ENCODE data around the gene RAC3. TPM values are rescaled to one million over a fixed set of nuclear protein-coding genes. Genes with fewer than 3 reads are reported as not detected.

The RAC3 gene
- total RNA-seq, 1 donor: 1.8 TPM

- Histone ChIP-seq H4K20me1 (ENCODE audit: insufficient read depth, low read length) (peaks cover 2% of the 10 kb centered on the region), H3K27me3 (ENCODE audit: insufficient read depth, low read length) (no peaks in the 10 kb centered on the region), H3K9me3 (ENCODE audit: low read depth, low read length) (no peaks in the 10 kb centered on the region), H2AFZ (ENCODE audit: low read length) (no peak overlapping the region), H3K4me2 (ENCODE audit: insufficient read depth, low read length) (no peak overlapping the region), H3K27ac (ENCODE audit: low read depth, low read length) (no peak overlapping the region), H3K79me2 (ENCODE audit: insufficient read depth, low read length) (no peaks in the 10 kb centered on the region), H3K36me3 (ENCODE audit: insufficient read depth, low read length) (no peaks in the 10 kb centered on the region), H3K4me3 (ENCODE audit: insufficient read depth, low read length) (no peak overlapping the region), H3K4me1 (ENCODE audit: insufficient read depth, low read length) (peaks cover 12% of the 10 kb centered on the region)
- TF ChIP-seq CTCF (IDR thresholded peaks at IDR 0.05; ENCODE audit: extremely low read depth, low read depth, low read length): no peak
- DNase-seq (ENCODE audit: insufficient read length, low spot score, missing footprints): no peak
These were observed 19.2 kb upstream of the RAC3 start for GRCh38 chr17:82012261-82012639.

GRCh38 chr17:82012640-82013295, 18.7 kb upstream of the RAC3 start:
- Histone ChIP-seq H3K4me1 (ENCODE audit: insufficient read depth, low read length) (peaks cover 7% of the 10 kb centered on the region), H3K9me3 (ENCODE audit: low read depth, low read length) (no peaks in the 10 kb centered on the region), H3K27ac (ENCODE audit: low read depth, low read length) (no peak overlapping the region), H4K20me1 (ENCODE audit: insufficient read depth, low read length) (peaks cover 2% of the 10 kb centered on the region), H3K4me3 (ENCODE audit: insufficient read depth, low read length) (no peak overlapping the region), H3K4me2 (ENCODE audit: insufficient read depth, low read length) (no peak overlapping the region), H3K36me3 (ENCODE audit: insufficient read depth, low read length) (no peaks in the 10 kb centered on the region), H2AFZ (ENCODE audit: low read length) (no peak overlapping the region), H3K79me2 (ENCODE audit: insufficient read depth, low read length) (no peaks in the 10 kb centered on the region), H3K27me3 (ENCODE audit: insufficient read depth, low read length) (no peaks in the 10 kb centered on the region)
- no peak for DNase-seq (ENCODE audit: insufficient read length, low spot score, missing footprints)
- no peak for TF ChIP-seq CTCF (IDR thresholded peaks at IDR 0.05; ENCODE audit: extremely low read depth, low read depth, low read length)

GRCh38 chr17:82013341-82013740, 18.1 kb upstream of the RAC3 start:
- Histone ChIP-seq H3K27ac (ENCODE audit: low read depth, low read length) (no peak overlapping the region), H2AFZ (ENCODE audit: low read length) (no peak overlapping the region), H4K20me1 (ENCODE audit: insufficient read depth, low read length) (peaks cover 2% of the 10 kb centered on the region), H3K4me2 (ENCODE audit: insufficient read depth, low read length) (no peak overlapping the region), H3K36me3 (ENCODE audit: insufficient read depth, low read length) (no peaks in the 10 kb centered on the region), H3K27me3 (ENCODE audit: insufficient read depth, low read length) (no peaks in the 10 kb centered on the region), H3K4me3 (ENCODE audit: insufficient read depth, low read length) (no peak overlapping the region), H3K4me1 (ENCODE audit: insufficient read depth, low read length) (peaks cover under 1% of the 10 kb centered on the region), H3K9me3 (ENCODE audit: low read depth, low read length) (no peaks in the 10 kb centered on the region), H3K79me2 (ENCODE audit: insufficient read depth, low read length) (no peaks in the 10 kb centered on the region)
- no peak for TF ChIP-seq CTCF (IDR thresholded peaks at IDR 0.05; ENCODE audit: extremely low read depth, low read depth, low read length)
- DNase-seq (ENCODE audit: insufficient read length, low spot score, missing footprints): peak; percentile 87

GRCh38 chr17:82013772-82014321, 17.6 kb upstream of the RAC3 start:
- TF ChIP-seq CTCF (IDR thresholded peaks at IDR 0.05; ENCODE audit: extremely low read depth, low read depth, low read length): no peak
- no peaks in the 10 kb centered on the region for H3K79me2 ChIP-seq (ENCODE audit: insufficient read depth, low read length)
- no peak overlapping the region for H3K4me2 ChIP-seq (ENCODE audit: insufficient read depth, low read length)
- no peaks in the 10 kb centered on the region for H3K27me3 ChIP-seq (ENCODE audit: insufficient read depth, low read length)
- no peak overlapping the region for H3K4me3 ChIP-seq (ENCODE audit: insufficient read depth, low read length)
- DNase-seq (ENCODE audit: insufficient read length, low spot score, missing footprints): peak; percentile 91
- no peak overlapping the region for H2AFZ ChIP-seq (ENCODE audit: low read length)
- no peak overlapping the region for H3K27ac ChIP-seq (ENCODE audit: low read depth, low read length)
- H4K20me1 ChIP-seq (ENCODE audit: insufficient read depth, low read length): peaks cover 5% of the 10 kb centered on the region
- no peaks in the 10 kb centered on the region for H3K36me3 ChIP-seq (ENCODE audit: insufficient read depth, low read length)
- H3K9me3 ChIP-seq (ENCODE audit: low read depth, low read length): no peaks in the 10 kb centered on the region
- no peaks in the 10 kb centered on the region for H3K4me1 ChIP-seq (ENCODE audit: insufficient read depth, low read length)

All from osteoblast (primary cell).